ENCODE results near the gene ATP8A2. TPM values are rescaled to one million over a fixed set of nuclear protein-coding genes. Genes with fewer than 3 reads are reported as not detected.

Gene ATP8A2
- total RNA-seq, result 1 to 10 TPM in 1 of 3 donors, under 1 TPM in 2; under 0.01 to 1.0 (median under 0.01) TPM

- Histone ChIP-seq H3K4me1 (no peaks in the 10 kb centered on the region), H3K9me3 (no peaks in the 10 kb centered on the region), H3K36me3 (no peaks in the 10 kb centered on the region), H3K27ac (no peak within 1 kb of the TSS), H3K27me3 (peaks cover 0 to 48% of the 10 kb centered on the region in 2 donors), H3K4me3 (peak within 1 kb of the TSS; percentile 12 to 59 (median 45))
- intact Hi-C loops (cut with DNase I; ENCODE audit: low total_unique reads), result no loop called here
- no peak for TF ChIP-seq POLR2A (IDR thresholded peaks at IDR 0.05)
- TF ChIP-seq, protein P1, sequence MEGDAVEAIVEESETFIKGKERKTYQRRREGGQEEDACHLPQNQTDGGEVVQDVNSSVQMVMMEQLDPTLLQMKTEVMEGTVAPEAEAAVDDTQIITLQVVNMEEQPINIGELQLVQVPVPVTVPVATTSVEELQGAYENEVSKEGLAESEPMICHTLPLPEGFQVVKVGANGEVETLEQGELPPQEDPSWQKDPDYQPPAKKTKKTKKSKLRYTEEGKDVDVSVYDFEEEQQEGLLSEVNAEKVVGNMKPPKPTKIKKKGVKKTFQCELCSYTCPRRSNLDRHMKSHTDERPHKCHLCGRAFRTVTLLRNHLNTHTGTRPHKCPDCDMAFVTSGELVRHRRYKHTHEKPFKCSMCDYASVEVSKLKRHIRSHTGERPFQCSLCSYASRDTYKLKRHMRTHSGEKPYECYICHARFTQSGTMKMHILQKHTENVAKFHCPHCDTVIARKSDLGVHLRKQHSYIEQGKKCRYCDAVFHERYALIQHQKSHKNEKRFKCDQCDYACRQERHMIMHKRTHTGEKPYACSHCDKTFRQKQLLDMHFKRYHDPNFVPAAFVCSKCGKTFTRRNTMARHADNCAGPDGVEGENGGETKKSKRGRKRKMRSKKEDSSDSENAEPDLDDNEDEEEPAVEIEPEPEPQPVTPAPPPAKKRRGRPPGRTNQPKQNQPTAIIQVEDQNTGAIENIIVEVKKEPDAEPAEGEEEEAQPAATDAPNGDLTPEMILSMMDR (IDR thresholded peaks at IDR 0.05), result no peak
- TF ChIP-seq POLR2AphosphoS5 (IDR thresholded peaks at IDR 0.05), result no peak
- DNase-seq (ENCODE audit: low spot score in 2 of 2), result no peak
Measured at GRCh38 chr13:25371875-25372283, at the start of gene ATP8A2. Gene ATP8A2 (plus strand): TSS chr13:25371974. CDS start chr13:25372213, 239 bp downstream.

GRCh38 chr13:25324100-25324499 is 47.7 kb upstream of the ATP8A2 start:
- Histone ChIP-seq H3K27ac (no peak overlapping the region), H3K4me1 (no peaks in the 10 kb centered on the region), H3K36me3 (peaks cover 17% of the 10 kb centered on the region), H3K4me3 (no peak overlapping the region), H3K9me3 (no peaks in the 10 kb centered on the region), H3K27me3 (no peaks in the 10 kb centered on the region)
- TF ChIP-seq POLR2AphosphoS5 (IDR thresholded peaks at IDR 0.05), result no peak
- no peak for TF ChIP-seq POLR2A (IDR thresholded peaks at IDR 0.05)
- TF ChIP-seq, protein P1 (IDR thresholded peaks at IDR 0.05), result no peak
- intact Hi-C loops (cut with DNase I; ENCODE audit: low total_unique reads), result no loop called here
- no peak for DNase-seq (ENCODE audit: low spot score in 2 of 2)

DNA sequence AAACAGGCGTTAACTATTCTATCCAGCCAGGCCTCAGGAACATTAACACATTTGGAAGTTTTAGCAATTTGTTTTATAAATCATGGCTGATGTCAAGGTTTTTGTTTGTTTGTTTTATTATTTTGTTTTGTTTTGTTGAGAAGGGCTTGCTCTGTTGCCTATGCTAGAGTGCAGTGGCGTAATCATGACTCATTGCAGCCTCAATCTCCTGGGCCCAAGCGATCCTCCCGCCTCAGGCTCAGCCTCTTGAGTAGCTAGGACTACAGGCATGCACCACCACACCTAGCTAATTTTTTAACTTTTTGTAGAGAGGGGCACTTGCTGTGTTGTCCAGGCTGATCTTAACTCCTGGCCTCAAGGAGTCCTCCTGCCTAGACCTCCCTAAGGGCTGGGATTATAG is 42.1 kb upstream of the ATP8A2 start:
- H3K36me3 ChIP-seq, result peaks cover 16% of the 10 kb centered on the region
- H3K27ac ChIP-seq, result no peak overlapping the region
- DNase-seq (ENCODE audit: low spot score in 2 of 2), result no peak
- no peaks in the 10 kb centered on the region for H3K27me3 ChIP-seq
- no peaks in the 10 kb centered on the region for H3K4me1 ChIP-seq
- TF ChIP-seq, protein P1 (IDR thresholded peaks at IDR 0.05), result no peak
- TF ChIP-seq POLR2AphosphoS5 (IDR thresholded peaks at IDR 0.05) (no peak), POLR2A (IDR thresholded peaks at IDR 0.05) (no peak)
- no peak overlapping the region for H3K4me3 ChIP-seq
- H3K9me3 ChIP-seq, result no peaks in the 10 kb centered on the region
- intact Hi-C loops (cut with DNase I; ENCODE audit: low total_unique reads), result loop anchor here (2.0 kb wide), 1 partner anchor 93 kb away; no protein-coding TSS in a partner anchor

DNA sequence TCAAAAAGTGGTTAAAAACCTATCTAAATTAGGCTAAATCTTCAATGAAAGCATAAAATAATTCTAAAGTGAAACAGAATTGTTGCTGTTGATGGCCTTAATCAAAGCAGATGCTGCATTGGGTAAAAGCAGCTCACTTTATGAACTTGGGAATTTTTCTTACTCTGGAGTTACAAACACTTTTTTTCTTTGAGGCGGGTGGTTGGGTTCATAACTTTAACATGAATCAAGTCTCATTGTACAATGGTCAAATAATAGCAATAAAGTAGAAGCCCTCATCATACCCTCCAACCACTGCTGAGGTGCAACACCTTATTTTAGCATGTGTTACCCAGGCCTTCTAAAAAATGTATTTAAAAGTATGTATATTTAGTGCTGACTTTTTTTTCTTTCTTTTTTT is 41.2 kb upstream of the ATP8A2 start:
- TF ChIP-seq POLR2AphosphoS5 (IDR thresholded peaks at IDR 0.05) (no peak), POLR2A (IDR thresholded peaks at IDR 0.05) (no peak)
- TF ChIP-seq, protein P1 (IDR thresholded peaks at IDR 0.05), result no peak
- Histone ChIP-seq H3K36me3 (peaks cover 12% of the 10 kb centered on the region), H3K4me3 (no peak overlapping the region), H3K27me3 (no peaks in the 10 kb centered on the region), H3K4me1 (no peaks in the 10 kb centered on the region), H3K9me3 (no peaks in the 10 kb centered on the region), H3K27ac (no peak overlapping the region)
- intact Hi-C loops (cut with DNase I; ENCODE audit: low total_unique reads), result loop anchor here (2.0 kb wide), 1 partner anchor 94 kb away; no protein-coding TSS in a partner anchor
- no peak for DNase-seq (ENCODE audit: low spot score in 2 of 2)

GRCh38 chr13:25335856-25336255 is 35.9 kb upstream of the ATP8A2 start:
- TF ChIP-seq, protein P1 (IDR thresholded peaks at IDR 0.05), result no peak
- no peak for TF ChIP-seq POLR2AphosphoS5 (IDR thresholded peaks at IDR 0.05)
- TF ChIP-seq POLR2A (IDR thresholded peaks at IDR 0.05), result no peak
- no peak overlapping the region for H3K4me3 ChIP-seq
- H3K36me3 ChIP-seq, result no peaks in the 10 kb centered on the region
- intact Hi-C loops (cut with DNase I; ENCODE audit: low total_unique reads), result no loop called here
- H3K9me3 ChIP-seq, result no peaks in the 10 kb centered on the region
- no peaks in the 10 kb centered on the region for H3K4me1 ChIP-seq
- DNase-seq (ENCODE audit: low spot score in 2 of 2), result no peak
- no peak overlapping the region for H3K27ac ChIP-seq
- no peaks in the 10 kb centered on the region for H3K27me3 ChIP-seq
